T-helper 2 cell treated with Interferon-gamma antibody and Interleukin-4, amounts not matched to agents 100 ng/mL and 5 ng/mL, for 36 hours (primary cell): ENCODE data around the gene MAD1L1. TPM values are rescaled to one million over a fixed set of nuclear protein-coding genes. Genes with fewer than 3 reads are reported as not detected.
"Not testable (repeated sequence)": the region's sequence is repeated elsewhere in the genome, so short reads cannot be mapped to it uniquely, and the experiment has no call there.

Source experiments
- intact Hi-C: fragments of 100-400 bp; cut with micrococcal nuclease; formaldehyde crosslinking; loops from one replicate; pipeline ENCODE4 v1.15.1; 2023
- total RNA-seq: library from RNA; stranded (reverse); gene quantifications from 2 replicates; pipeline ENCODE4 v1.2.3, GENCODE V29; 2022

The MAD1L1 gene
- total RNA-seq, 1 donor from 2014 or later = 130 TPM

DNA sequence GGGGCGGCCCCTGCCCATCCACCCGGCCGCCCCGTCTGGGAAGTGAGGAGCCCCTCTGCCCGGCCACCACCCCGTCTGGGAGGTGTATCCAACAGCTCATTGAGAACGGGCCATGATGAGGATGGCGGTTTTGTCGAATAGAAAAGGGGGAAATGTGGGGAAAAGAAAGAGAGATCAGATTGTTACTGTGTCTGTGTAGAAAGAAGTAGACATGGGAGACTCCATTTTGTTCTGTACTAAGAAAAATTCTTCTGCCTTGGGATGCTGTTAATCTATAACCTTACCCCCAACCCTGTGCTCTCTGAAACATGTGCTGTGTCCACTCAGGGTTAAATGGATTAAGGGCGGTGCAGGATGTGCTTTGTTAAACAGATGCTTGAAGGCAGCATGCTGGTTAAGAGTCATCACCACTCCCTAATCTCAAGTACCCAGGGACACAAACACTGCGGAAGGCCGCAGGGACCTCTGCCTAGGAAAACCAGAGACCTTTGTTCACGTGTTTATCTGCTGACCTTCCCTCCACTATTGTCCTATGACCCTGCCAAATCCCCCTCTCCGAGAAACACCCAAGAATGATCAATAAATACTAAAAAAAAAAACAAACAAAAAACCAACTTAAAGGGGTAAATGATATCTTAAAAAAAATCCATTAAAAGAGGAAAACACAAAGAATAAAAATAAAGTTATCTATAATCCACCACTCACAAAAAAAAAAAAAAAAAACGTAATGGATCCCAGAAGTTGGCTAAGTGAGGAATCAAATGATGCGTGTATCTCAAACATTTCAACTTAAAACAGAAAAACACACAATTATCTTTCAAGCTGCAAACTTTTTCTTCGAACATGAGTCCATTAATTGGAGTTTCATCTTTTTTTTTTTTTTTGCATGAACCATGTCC, 70.5 kb downstream of the MAD1L1 start:
- intact Hi-C loops = not testable (repeated sequence)

- intact Hi-C loops = no loop called here
These were observed 73.6 kb downstream of the MAD1L1 start for GRCh38 chr7:2159176-2159520.

DNA sequence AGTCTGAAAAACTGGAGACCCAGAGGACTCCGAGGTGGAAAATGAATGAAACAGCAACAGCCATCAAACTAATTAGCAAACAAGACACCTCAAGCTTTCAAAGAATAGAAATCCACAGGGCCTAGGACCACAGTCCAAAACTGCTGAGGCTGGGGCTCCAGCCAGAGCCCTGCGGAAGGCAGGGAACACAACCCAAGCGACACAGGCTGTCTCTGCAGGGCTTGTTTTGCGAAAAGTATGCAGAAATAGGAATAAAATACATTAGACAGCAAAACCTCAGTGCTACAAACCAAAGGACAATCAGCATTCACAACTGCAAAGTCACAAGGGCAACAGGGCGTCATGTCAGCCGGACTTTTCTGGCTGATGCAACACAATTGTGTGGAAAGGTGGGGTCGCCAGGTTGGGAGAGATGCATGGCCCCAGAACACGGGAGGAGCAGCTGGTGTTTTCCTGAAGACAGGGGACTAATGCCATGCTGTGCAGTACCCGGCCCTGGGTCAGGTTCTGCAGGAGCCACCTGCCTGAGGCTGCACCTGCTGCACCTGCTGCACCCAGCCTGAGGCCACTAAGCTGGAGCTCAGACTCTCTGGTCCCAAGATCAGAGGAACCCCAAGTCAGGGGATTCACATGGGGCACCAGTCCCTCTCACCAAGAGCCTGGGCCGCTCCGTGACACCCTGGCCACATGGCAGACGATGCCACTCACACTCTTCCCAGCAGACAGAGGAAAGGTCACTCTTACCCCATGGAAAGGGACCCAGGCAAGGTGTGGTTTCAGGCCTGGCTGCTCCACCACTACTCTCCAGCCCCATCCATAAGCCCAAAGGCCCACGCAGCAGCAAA, 74.2 kb downstream of the MAD1L1 start:
- intact Hi-C loops = no loop called here

DNA sequence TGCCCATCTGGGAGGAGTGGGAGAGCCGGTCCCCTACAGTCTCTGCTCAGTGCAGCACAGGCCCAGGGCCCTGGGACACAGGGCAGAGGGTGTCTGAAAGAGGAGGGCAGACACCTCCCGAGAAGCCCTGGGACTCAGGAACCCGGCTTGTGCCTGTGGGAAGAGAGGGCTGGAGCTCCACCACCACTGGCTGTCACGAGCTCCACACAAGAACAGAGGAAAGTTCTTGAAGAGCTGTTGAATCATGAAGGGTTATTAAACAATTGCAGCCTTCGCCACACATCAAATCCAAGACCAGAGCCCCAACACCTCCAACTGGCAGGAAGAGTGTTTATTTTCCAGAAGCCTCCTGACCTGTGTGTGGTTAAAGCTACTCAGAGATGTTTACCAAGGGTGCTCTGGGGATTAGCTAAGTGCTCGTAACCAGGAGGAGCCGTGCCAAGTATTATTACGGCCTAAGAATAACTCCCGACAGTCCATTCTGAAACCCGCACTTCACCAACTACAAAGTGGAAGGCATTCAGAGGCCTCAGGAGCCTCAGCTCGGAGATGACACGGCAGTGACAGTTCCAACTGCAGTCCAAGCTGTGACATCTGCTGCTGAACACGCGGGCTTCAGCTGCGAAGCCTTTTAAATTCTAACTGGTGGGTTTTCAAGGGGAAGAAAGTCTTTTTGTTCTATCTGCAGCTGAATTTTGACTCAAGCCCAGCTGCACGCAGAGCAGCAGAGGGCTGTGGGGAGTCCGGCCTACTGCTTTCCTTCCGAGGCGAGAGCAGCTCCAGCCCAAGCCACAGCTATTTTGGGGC, 75.1 kb downstream of the MAD1L1 start:
- intact Hi-C loops = no loop called here

- intact Hi-C loops = no loop called here
These were observed 75.8 kb downstream of the MAD1L1 start for GRCh38 chr7:2156756-2157472.

GRCh38 chr7:2154831-2155230, 77.9 kb downstream of the MAD1L1 start:
- intact Hi-C loops = no loop called here

DNA sequence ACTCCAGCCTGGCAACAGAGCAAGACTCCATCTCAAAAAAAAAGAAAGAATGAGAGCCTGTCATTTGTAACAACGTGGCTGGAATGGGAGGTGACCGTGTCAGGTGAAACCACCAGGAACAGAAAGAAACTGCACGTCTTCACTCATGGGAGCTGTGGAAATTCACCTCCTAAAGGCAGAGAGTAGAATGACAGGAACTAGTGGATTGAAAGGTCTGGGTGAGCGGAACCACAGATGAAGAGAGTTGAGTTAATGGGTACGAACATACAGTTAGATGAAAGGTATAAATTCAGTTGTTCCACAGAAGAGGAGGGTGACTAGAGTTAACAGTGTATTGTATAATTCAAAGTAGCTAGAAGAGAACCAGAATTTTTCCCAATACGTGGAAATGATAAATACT, 78.6 kb downstream of the MAD1L1 start:
- intact Hi-C loops = no loop called here

- intact Hi-C loops = no loop called here
These were observed 80.1 kb downstream of the MAD1L1 start for GRCh38 chr7:2152646-2153045.

DNA sequence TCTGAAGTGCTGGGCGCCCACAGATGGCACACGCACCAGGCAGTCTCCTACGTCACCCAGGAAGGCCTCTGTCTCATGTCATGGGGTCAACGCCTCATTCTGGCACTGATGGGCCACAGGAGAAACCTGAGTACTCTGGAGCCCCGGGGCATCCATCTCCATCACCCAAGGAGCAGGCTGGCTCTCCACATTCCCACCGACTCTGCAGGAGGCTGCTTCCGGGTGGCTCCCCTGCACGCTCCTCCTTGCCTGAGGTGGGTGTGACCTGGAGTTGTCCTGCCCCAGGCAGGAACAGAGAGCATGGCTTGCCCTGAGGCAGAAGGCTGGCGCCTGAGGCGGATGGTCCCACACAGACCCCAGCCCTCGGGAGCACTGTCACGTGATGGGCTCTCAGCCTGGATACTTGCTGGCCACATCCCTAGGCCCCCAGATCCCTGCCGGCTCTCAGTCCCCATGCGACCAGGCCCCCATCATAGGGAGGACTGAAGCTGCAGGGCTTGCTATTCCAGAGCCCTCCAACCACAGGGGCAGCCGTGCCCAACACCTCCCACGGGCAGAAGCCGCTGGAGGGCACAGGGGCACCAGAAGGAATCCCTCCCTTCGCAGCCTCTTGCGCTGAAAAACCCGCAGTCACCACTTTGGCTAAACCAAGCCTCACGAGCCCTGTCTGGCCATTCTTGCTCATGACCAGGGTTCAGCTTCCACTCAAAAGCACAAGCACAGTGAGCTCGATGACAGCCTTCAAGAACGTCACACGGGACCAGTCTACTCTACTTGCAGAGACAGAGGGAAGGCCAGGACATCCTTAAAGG, 80.7 kb downstream of the MAD1L1 start:
- intact Hi-C loops = no loop called here

- intact Hi-C loops = no loop called here
These were observed 81.5 kb downstream of the MAD1L1 start for GRCh38 chr7:2151237-2151636.

DNA sequence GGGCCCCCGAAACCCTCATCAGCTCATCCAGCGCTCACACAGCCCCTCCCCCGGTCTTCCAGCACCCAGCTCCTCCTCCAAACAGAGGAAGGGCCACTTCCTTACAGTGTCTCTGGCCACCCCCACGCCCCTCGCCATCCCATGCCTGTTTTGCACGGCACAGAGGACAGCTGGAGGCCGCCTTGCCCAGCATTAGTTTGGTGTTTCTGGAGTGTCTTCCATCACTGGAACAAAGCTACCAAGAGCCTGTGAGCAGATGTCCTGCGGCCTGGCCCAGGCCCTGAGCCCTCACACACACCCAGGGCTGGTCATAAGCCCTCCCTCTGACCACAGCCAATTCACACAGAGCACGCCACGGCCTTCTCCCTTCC, 82.3 kb downstream of the MAD1L1 start:
- intact Hi-C loops = no loop called here

DNA sequence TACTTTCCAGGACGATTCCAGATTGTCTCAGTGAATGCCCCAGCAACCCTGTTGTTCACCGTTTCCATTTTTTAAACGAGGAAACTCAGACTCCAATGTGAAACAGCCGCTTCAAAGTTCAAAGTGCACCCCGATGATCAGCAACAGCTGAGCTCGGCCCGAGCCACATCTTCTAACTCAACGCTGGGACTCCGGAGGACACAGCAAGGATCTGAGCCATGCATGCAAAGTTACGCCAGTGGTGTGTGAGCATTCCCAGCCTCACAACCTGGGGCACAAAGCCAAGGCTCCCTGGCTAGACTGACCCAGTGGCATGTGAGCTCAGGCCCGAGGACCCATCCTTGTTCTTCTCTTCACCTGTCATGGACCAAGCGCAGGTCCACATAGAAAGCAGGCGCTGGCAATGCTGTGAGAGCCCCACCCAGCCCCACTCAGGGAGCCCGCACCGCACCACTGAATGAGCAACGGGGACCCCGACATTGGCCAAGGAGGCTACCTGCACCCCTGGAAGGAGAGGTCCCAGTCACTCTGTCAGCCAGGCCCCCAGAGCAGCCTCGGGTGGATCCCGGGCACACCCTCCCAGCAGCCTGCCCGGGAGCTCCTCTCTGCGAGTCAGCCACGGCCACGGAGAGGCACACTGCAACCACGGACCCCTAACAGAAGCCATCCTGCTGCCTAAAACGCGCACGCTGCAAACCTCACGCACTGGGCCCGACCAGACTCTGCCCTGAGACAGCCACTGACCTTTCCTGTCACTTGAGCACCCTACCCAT, 82.9 kb downstream of the MAD1L1 start:
- intact Hi-C loops = no loop called here

GRCh38 chr7:2148814-2149213, 83.9 kb downstream of the MAD1L1 start:
- intact Hi-C loops = no loop called here

DNA sequence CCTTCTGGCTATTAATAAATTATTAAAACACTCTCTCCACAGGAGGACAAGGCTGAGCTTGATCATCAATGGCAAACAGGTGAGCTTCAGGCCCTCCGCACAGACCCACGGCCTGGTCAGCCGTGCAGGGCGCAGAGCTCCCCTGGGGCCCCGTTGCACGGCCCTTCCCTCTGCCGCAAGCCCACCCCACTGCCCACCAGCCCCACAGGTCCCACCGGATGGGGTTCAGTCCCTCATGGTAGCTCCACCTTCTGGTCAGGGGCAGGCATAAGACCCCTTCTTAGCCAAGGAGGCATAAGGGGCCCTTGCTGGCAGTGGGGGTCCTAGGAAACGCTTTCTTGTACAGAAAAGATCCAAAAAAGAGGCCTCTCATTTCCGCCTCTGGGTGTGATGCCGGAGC, 84.6 kb downstream of the MAD1L1 start:
- intact Hi-C loops = no loop called here

DNA sequence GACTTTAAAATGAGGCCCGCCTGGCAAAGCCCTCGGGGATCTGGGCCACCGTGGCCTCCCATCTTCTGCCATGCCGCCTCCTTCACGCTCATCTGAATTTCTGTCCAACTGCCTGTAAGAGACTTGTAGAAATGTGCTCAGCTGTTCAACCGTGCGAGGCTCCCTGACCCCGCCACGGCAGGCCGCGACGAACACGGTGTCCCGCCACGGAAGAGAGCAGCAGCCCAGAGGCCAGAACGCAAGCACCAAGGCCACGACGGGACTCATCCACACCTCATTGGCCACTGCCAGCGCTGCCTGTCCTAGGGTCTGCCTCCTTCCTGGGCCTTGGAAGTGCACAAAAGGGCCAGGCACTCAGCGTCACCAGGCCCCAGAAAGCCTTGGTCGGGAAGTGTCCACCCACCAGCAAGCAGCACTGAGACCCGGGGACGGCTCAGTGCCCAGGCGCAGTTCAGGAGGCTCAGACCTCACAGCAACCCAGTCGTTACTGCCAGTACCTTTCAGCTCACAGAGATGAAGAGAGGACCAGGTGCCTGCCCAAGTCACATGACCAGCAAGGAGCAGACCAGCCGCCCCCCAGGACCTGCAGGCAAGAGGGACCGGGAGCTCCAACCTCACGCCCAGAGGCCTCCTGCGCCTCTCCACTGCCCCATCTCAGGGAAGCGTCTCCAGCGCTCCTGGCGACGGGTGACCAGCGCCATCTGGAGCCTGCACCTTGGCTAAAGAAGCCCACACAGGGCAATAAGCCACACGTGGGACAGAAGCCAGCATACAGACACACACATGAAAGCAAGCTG, 85.9 kb downstream of the MAD1L1 start:
- intact Hi-C loops = no loop called here

DNA sequence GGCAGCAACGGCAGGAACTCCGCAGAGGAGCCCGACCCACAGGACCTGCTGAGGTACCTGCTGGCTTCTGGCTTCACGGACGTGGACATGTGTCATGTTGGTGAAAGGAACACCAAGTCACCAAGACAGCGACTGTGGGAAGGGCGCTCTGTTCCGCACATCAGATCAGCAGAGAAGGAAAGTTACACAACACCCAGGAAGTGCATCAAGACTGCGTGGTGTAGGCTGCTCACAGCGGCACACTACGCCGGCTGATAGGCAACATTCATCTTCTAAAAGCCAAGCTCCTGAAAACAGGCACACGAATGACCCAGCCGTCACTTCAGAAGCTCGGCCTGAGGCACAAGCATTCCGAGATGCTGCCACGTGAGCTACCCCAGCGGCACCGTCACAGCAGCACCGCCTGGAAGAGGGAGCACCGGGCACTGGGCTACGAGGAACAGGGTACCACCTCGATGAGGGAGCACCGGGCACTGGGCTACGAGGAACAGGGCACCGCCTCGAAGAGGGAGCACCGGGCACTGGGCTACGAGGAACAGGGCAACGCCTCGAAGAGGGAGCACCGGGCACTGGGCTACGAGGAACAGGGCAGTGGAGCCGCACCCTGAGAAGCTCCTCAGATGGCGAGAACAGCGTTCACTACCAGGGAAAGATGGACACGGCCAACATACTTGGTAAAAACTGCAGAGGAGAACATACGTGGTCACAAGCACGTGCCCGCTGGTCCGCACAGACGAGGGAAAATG, 86.7 kb downstream of the MAD1L1 start:
- intact Hi-C loops = no loop called here

DNA sequence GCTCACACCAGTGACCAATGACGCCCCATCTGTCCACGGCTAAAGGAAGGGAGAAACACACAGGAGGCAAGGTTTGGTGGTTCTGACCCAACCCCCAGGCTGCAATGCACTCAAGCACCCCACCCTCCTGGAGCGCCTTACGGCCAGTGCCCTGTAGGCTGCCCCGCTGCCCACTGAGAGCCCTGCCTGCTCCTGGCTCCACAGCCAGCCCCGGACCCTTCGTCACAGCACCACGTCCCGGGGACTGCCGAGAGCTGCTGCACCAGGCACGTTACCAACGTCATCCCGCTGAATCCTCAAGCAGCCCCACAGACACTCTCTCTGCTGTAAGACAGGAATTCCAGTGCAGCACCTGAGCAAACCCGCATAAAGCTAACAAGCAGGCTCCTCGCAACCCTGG, 87.8 kb downstream of the MAD1L1 start:
- intact Hi-C loops = no loop called here
